IMR-90 (cell line): ENCODE measurements around the gene DMRT3. TPM values are rescaled to one million over a fixed set of nuclear protein-coding genes. Genes with fewer than 3 reads are reported as not detected.

ENCODE experiments used
- ATAC-seq: fragments of 200-7000 bp; cut with Tn5 transposase; 2 replicates; pipeline ENCODE4 v1.9.1; 2020; ENCODE audit warnings: low read depth, mild to moderate bottlenecking, moderate library complexity
- BruUV-seq: library from RNA; stranded (reverse); fragments of 400-500 nt; replicated peaks from 2 replicates; lab custom pipeline; 2021; lab: Mats Ljungman, UMichigan
- CTCF ChIA-PET: fragments of 300-600 bp; formaldehyde crosslinking; extraction: SDS; loops from one replicate; lab custom pipeline; 2021; ENCODE audit warnings: antibody characterized with exemption; lab: Yijun Ruan, JAX
- POLR2A ChIA-PET: fragments of 300-600 bp; sonication (Branson Sonifier 250); formaldehyde crosslinking; loops from one replicate; lab custom pipeline; 2022; ENCODE audit warnings: antibody characterized with exemption; ENCODE audit not compliant: unreplicated experiment; lab: Charles Lee
- DNase-seq: peaks from one replicate; pipeline ENCODE4 v3.0.0; 2013
- H2AFZ ChIP-seq: replicated peaks from 2 replicates; pipeline ENCODE3; 2013; ENCODE audit warnings: low read length, mild to moderate bottlenecking; ENCODE audit not compliant: poor library complexity
- H2AK5ac ChIP-seq: 2 replicates; pipeline ENCODE4 v1.6.1; 2013; ENCODE audit warnings: low read depth, low read length, inconsistent platforms
- H2AK9ac ChIP-seq: replicated peaks from 2 replicates; pipeline ENCODE3; 2013; ENCODE audit warnings: mild to moderate bottlenecking, low read depth, low read length, moderate library complexity; ENCODE audit not compliant: poor library complexity
- H2BK120ac ChIP-seq: 2 replicates; pipeline ENCODE4 v1.6.1; 2013; ENCODE audit warnings: low read depth, low read length, inconsistent platforms
- H2BK15ac ChIP-seq: 3 replicates; pipeline ENCODE4 v1.6.1; 2013; ENCODE audit warnings: low read depth, low read length, inconsistent platforms
- H2BK20ac ChIP-seq: 2 replicates; pipeline ENCODE4 v1.6.1; 2013; ENCODE audit warnings: low read depth, mild to moderate bottlenecking, inconsistent platforms, low read length, moderate library complexity
- H2BK5ac ChIP-seq: 2 replicates; pipeline ENCODE4 v1.6.1; 2013; ENCODE audit warnings: mild to moderate bottlenecking, low read depth, low read length, inconsistent platforms; ENCODE audit not compliant: poor library complexity, severe bottlenecking
- H3K14ac ChIP-seq: replicated peaks from 2 replicates; pipeline ENCODE4 v1.6.1; 2013; ENCODE audit warnings: low read depth, low read length, inconsistent platforms
- H3K18ac ChIP-seq: 2 replicates; pipeline ENCODE4 v1.6.1; 2013; ENCODE audit warnings: low read depth, low read length, control low read depth
- H3K23ac ChIP-seq: 2 replicates; pipeline ENCODE4 v1.6.1; 2013; ENCODE audit warnings: low read depth, low read length, inconsistent platforms
- H3K27ac ChIP-seq: 2 replicates; pipeline ENCODE4 v1.5.1; 2013; ENCODE audit warnings: mild to moderate bottlenecking, control low read depth, low read length; ENCODE audit not compliant: insufficient read depth
- H3K27me3 ChIP-seq: 2 replicates; pipeline ENCODE4 v1.6.1; 2013; ENCODE audit warnings: low read length; ENCODE audit not compliant: control insufficient read depth, insufficient read depth
- H3K36me3 ChIP-seq: 2 replicates; pipeline ENCODE4 v1.6.1; 2013; ENCODE audit warnings: low read length, mixed read lengths; ENCODE audit not compliant: control insufficient read depth, insufficient read depth
- H3K4ac ChIP-seq: 2 replicates; pipeline ENCODE4 v1.6.1; 2013; ENCODE audit warnings: low read depth, low read length, inconsistent platforms
- H3K4me1 ChIP-seq: 2 replicates; pipeline ENCODE4 v1.6.1; 2013; ENCODE audit warnings: low read length, mixed read lengths; ENCODE audit not compliant: control insufficient read depth, insufficient read depth
- H3K4me2 ChIP-seq: 2 replicates; pipeline ENCODE4 v1.6.1; 2013; ENCODE audit warnings: low read depth, mild to moderate bottlenecking, control low read depth, low read length, moderate library complexity
- H3K4me3 ChIP-seq: 2 replicates; pipeline ENCODE4 v1.5.1; 2013; ENCODE audit warnings: low read depth, mild to moderate bottlenecking, control low read depth, low read length, moderate library complexity; ENCODE audit not compliant: insufficient read depth
- H3K56ac ChIP-seq: 2 replicates; pipeline ENCODE4 v1.6.1; 2013; ENCODE audit warnings: low read length, inconsistent platforms; ENCODE audit not compliant: insufficient read depth; ENCODE audit errors: extremely low read depth
- H3K79me1 ChIP-seq, 2 experiments: 2 replicates each; pipeline ENCODE4 v1.6.1; 2013; ENCODE audit warnings: low read length in 2 of 2, inconsistent platforms in 1 of 2, low read depth in 1 of 2
- H3K9ac ChIP-seq: 2 replicates; pipeline ENCODE4 v1.6.1; 2013; ENCODE audit warnings: low read depth, low read length, control low read depth
- H3K9me1 ChIP-seq: 2 replicates; pipeline ENCODE4 v1.6.1; 2013; ENCODE audit warnings: low read length, inconsistent platforms; ENCODE audit not compliant: insufficient read depth
- H3K9me3 ChIP-seq: 2 replicates; pipeline ENCODE4 v1.6.1; 2013; ENCODE audit warnings: low read length; ENCODE audit not compliant: control insufficient read depth, insufficient read depth
- H4K20me1 ChIP-seq: 2 replicates; pipeline ENCODE4 v1.6.1; 2013; ENCODE audit warnings: low read length, inconsistent platforms; ENCODE audit not compliant: insufficient read depth
- H4K5ac ChIP-seq: 2 replicates; pipeline ENCODE4 v1.6.1; 2013; ENCODE audit warnings: mild to moderate bottlenecking, low read depth, low read length, control low read depth
- H4K8ac ChIP-seq, 2 experiments: 2 replicates each; pipeline ENCODE4 v1.6.1; 2013; ENCODE audit warnings: low read depth in 2 of 2, low read length in 2 of 2, control low read depth in 1 of 2, inconsistent platforms in 1 of 2
- H4K91ac ChIP-seq: 2 replicates; pipeline ENCODE4 v1.6.1; 2013; ENCODE audit warnings: low read depth, low read length, inconsistent platforms; ENCODE audit not compliant: insufficient read depth
- CEBPB ChIP-seq: IDR thresholded peaks from 2 replicates; pipeline ENCODE4 v1.6.1; 2012; ENCODE audit warnings: low read depth, low read length, improper control_type of control experiment
- CHD1 ChIP-seq: IDR thresholded peaks from 2 replicates; pipeline ENCODE4 v1.6.1; 2012; ENCODE audit warnings: low read depth, low read length, improper control_type of control experiment
- CTCF ChIP-seq: conservative IDR thresholded peaks from 2 replicates; pipeline ENCODE4 v1.5.1; 2012; ENCODE audit warnings: mild to moderate bottlenecking, low read depth, low read length, improper control_type of control experiment
- ELK1 ChIP-seq: fragments of 150-350 bp; IDR thresholded peaks from 2 replicates; pipeline ENCODE4 v1.6.1; 2016; ENCODE audit warnings: low read depth, mild to moderate bottlenecking, low read length, moderate library complexity, borderline replicate concordance
- FOS ChIP-seq: fragments of 150-350 bp; IDR thresholded peaks from 2 replicates; pipeline ENCODE4 v1.6.1; 2016; ENCODE audit warnings: low read depth, low read length
- MAFK ChIP-seq: IDR thresholded peaks from 2 replicates; pipeline ENCODE4 v1.6.1; 2012; ENCODE audit warnings: low read depth, low read length, improper control_type of control experiment
- MAZ ChIP-seq: IDR thresholded peaks from 2 replicates; pipeline ENCODE4 v1.6.1; 2012; ENCODE audit warnings: low read depth, mild to moderate bottlenecking, low read length, improper control_type of control experiment, moderate library complexity, borderline replicate concordance
- MXI1 ChIP-seq: IDR thresholded peaks from 2 replicates; pipeline ENCODE4 v1.6.1; 2012; ENCODE audit warnings: low read depth, mild to moderate bottlenecking, low read length, moderate library complexity, borderline replicate concordance
- NFE2L2 ChIP-seq: fragments of 150-350 bp; IDR thresholded peaks from 2 replicates; pipeline ENCODE4 v1.6.1; 2016; ENCODE audit warnings: low read depth, mild to moderate bottlenecking, low read length
- POLR2A ChIP-seq: IDR thresholded peaks from 2 replicates; pipeline ENCODE4 v1.6.1; 2012; ENCODE audit warnings: mild to moderate bottlenecking, low read depth, low read length
- RAD21 ChIP-seq: IDR thresholded peaks from 2 replicates; pipeline ENCODE4 v1.6.1; 2012; ENCODE audit warnings: low read length, improper control_type of control experiment
- RCOR1 ChIP-seq: IDR thresholded peaks from 2 replicates; pipeline ENCODE4 v1.6.1; 2012; ENCODE audit warnings: mild to moderate bottlenecking, low read length, improper control_type of control experiment; ENCODE audit not compliant: insufficient replicate concordance
- RFX5 ChIP-seq: IDR thresholded peaks from 2 replicates; pipeline ENCODE4 v1.8.0; 2012; ENCODE audit warnings: low read depth, mild to moderate bottlenecking, low read length, moderate library complexity
- SMC3 ChIP-seq: fragments of 150-350 bp; IDR thresholded peaks from 2 replicates; pipeline ENCODE4 v1.6.1; 2016; ENCODE audit warnings: low read depth, mild to moderate bottlenecking, antibody characterized with exemption, low read length, moderate library complexity
- USF2 ChIP-seq: fragments of 150-350 bp; IDR thresholded peaks from 2 replicates; pipeline ENCODE4 v1.6.1; 2017; ENCODE audit warnings: mild to moderate bottlenecking, antibody characterized with exemption, low read length, low read depth
- WGBS, 2 experiments: methylation state at CpG; one replicate each; pipeline versions ENCODE4 v1.1.5 to v1.1.7; 2013; ENCODE audit warnings: missing lambda C conversion rate in 2 of 2; ENCODE audit not compliant: insufficient read length in 1 of 2; ENCODE audit errors: extremely low coverage in 2 of 2; 5-methylcytosine and 5-hydroxymethylcytosine counted together
- dilution Hi-C: fragments of 300-500 bp; cut with HindIII; formaldehyde crosslinking; loops from one replicate; pipeline ENCODE4 v1.14.3; 2018; ENCODE audit warnings: low sequenced_read_pairs; ENCODE audit not compliant: unreplicated experiment
- in situ Hi-C: fragments of 300-500 bp; cut with MboI; formaldehyde crosslinking; loops from 3 replicates; pipeline ENCODE4 v1.14.3; 2019; ENCODE audit warnings: low sequenced_read_pairs, inconsistent platforms, mixed read lengths
- intact Hi-C: fragments of 100-400 bp; cut with micrococcal nuclease; formaldehyde crosslinking; loops from 2 replicates; pipeline ENCODE4 v1.10.0; 2022
- polyA plus RNA-seq, 3 experiments: library from polyadenylated mRNA; depleted of rRNA; stranded (reverse); fragments of >200 nt; gene quantifications; 2 replicates each; pipeline ENCODE4 v1.2.3, GENCODE V29; 2012; ENCODE audit warnings: low replicate concordance in 1 of 3
- total RNA-seq: library from RNA; depleted of rRNA; stranded (reverse); fragments of >200 nt; gene quantifications from 2 replicates; pipeline ENCODE4 v1.2.3, GENCODE V29; 2012

The DMRT3 gene
- total and polyA plus RNA-seq, 2 of the 4 experiments (the other 2 are of a cell fraction), result not detected

- no peak overlapping the region for H4K91ac ChIP-seq
- H3K9me3 ChIP-seq, result no peaks in the 10 kb centered on the region
- no peak overlapping the region for H2AK5ac ChIP-seq
- ChIA-PET CTCF (no interaction called here), POLR2A (no interaction called here)
- H2BK20ac ChIP-seq, result no peak overlapping the region
- no peak overlapping the region for H2BK120ac ChIP-seq
- no peak overlapping the region for H4K8ac ChIP-seq
- peaks cover 45% of the 10 kb centered on the region for H3K27me3 ChIP-seq
- H3K9me1 ChIP-seq, result no peaks in the 10 kb centered on the region
- ATAC-seq (no peak), DNase-seq (peak; percentile 4)
- dilution Hi-C loops (no loop called here), intact Hi-C loops (no loop called here), in situ Hi-C loops (no loop called here)
- no peak overlapping the region for H3K4me3 ChIP-seq
- H3K14ac ChIP-seq, result no peak overlapping the region
- no peak overlapping the region for H2BK5ac ChIP-seq
- no peak overlapping the region for H3K9ac ChIP-seq
- H3K36me3 ChIP-seq, result no peaks in the 10 kb centered on the region
- H4K5ac ChIP-seq, result no peak overlapping the region
- BruUV-seq, result no TSS peak
- no peak overlapping the region for H3K23ac ChIP-seq
- no peak overlapping the region for H2AFZ ChIP-seq
- H3K4ac ChIP-seq, result no peak overlapping the region
- H2AK9ac ChIP-seq, result no peak overlapping the region
- no peak overlapping the region for H3K18ac ChIP-seq
- H3K56ac ChIP-seq, result no peak overlapping the region
- no peaks in the 10 kb centered on the region for H4K20me1 ChIP-seq
- no peaks in the 10 kb centered on the region for H3K4me1 ChIP-seq
- no peak overlapping the region for H3K4me2 ChIP-seq
- H2BK15ac ChIP-seq, result no peak overlapping the region
- no peak overlapping the region for H3K27ac ChIP-seq
- 0% methylated on average over 1 of the region's 15 CpGs; no CpG with 5 or more reads in 1 of the 2 experiments for WGBS, 2 experiments
- H3K79me1 ChIP-seq, result no peaks in the 10 kb centered on the region
- no peak for TF ChIP-seq MXI1
- no peak for TF ChIP-seq CHD1
- no peak for TF ChIP-seq NFE2L2
- no peak for TF ChIP-seq FOS
- no peak for TF ChIP-seq CEBPB
- TF ChIP-seq POLR2A, result no peak
- TF ChIP-seq USF2, result no peak
- TF ChIP-seq ELK1, result no peak
- no peak for TF ChIP-seq MAFK
- TF ChIP-seq CTCF, result no peak
- no peak for TF ChIP-seq SMC3
- TF ChIP-seq MAZ, result no peak
- TF ChIP-seq RCOR1, result no peak
- no peak for TF ChIP-seq RFX5
- TF ChIP-seq RAD21, result no peak
These were observed 6.2 kb downstream of the DMRT3 start for GRCh38 chr9:982394-983230.
